IMR-90 (cell line): ENCODE data around the gene STOM. TPM values are rescaled to one million over a fixed set of nuclear protein-coding genes. Genes with fewer than 3 reads are reported as not detected.

Experiments
- ATAC-seq: fragments of 200-7000 bp; cut with Tn5 transposase; 2 replicates; pipeline ENCODE4 v1.9.1; 2020; ENCODE audit warnings: low read depth, mild to moderate bottlenecking, moderate library complexity
- BruUV-seq: library from RNA; stranded (reverse); fragments of 400-500 nt; replicated peaks from 2 replicates; lab custom pipeline; 2021; lab: Mats Ljungman, UMichigan
- CTCF ChIA-PET: fragments of 300-600 bp; formaldehyde crosslinking; extraction: SDS; loops from one replicate; lab custom pipeline; 2021; ENCODE audit warnings: antibody characterized with exemption; lab: Yijun Ruan, JAX
- POLR2A ChIA-PET: fragments of 300-600 bp; sonication (Branson Sonifier 250); formaldehyde crosslinking; loops from one replicate; lab custom pipeline; 2022; ENCODE audit warnings: antibody characterized with exemption; ENCODE audit not compliant: unreplicated experiment; lab: Charles Lee
- DNase-seq: peaks from one replicate; pipeline ENCODE4 v3.0.0; 2013
- H2AFZ ChIP-seq: replicated peaks from 2 replicates; pipeline ENCODE3; 2013; ENCODE audit warnings: low read length, mild to moderate bottlenecking; ENCODE audit not compliant: poor library complexity
- H2AK5ac ChIP-seq: 2 replicates; pipeline ENCODE4 v1.6.1; 2013; ENCODE audit warnings: low read depth, low read length, inconsistent platforms
- H2AK9ac ChIP-seq: replicated peaks from 2 replicates; pipeline ENCODE3; 2013; ENCODE audit warnings: mild to moderate bottlenecking, low read depth, low read length, moderate library complexity; ENCODE audit not compliant: poor library complexity
- H2BK120ac ChIP-seq: 2 replicates; pipeline ENCODE4 v1.6.1; 2013; ENCODE audit warnings: low read depth, low read length, inconsistent platforms
- H2BK15ac ChIP-seq: 3 replicates; pipeline ENCODE4 v1.6.1; 2013; ENCODE audit warnings: low read depth, low read length, inconsistent platforms
- H2BK20ac ChIP-seq: 2 replicates; pipeline ENCODE4 v1.6.1; 2013; ENCODE audit warnings: low read depth, mild to moderate bottlenecking, inconsistent platforms, low read length, moderate library complexity
- H2BK5ac ChIP-seq: 2 replicates; pipeline ENCODE4 v1.6.1; 2013; ENCODE audit warnings: mild to moderate bottlenecking, low read depth, low read length, inconsistent platforms; ENCODE audit not compliant: poor library complexity, severe bottlenecking
- H3K14ac ChIP-seq: replicated peaks from 2 replicates; pipeline ENCODE4 v1.6.1; 2013; ENCODE audit warnings: low read depth, low read length, inconsistent platforms
- H3K18ac ChIP-seq: 2 replicates; pipeline ENCODE4 v1.6.1; 2013; ENCODE audit warnings: low read depth, low read length, control low read depth
- H3K23ac ChIP-seq: 2 replicates; pipeline ENCODE4 v1.6.1; 2013; ENCODE audit warnings: low read depth, low read length, inconsistent platforms
- H3K27ac ChIP-seq: 2 replicates; pipeline ENCODE4 v1.5.1; 2013; ENCODE audit warnings: mild to moderate bottlenecking, control low read depth, low read length; ENCODE audit not compliant: insufficient read depth
- H3K27me3 ChIP-seq: 2 replicates; pipeline ENCODE4 v1.6.1; 2013; ENCODE audit warnings: low read length; ENCODE audit not compliant: control insufficient read depth, insufficient read depth
- H3K36me3 ChIP-seq: 2 replicates; pipeline ENCODE4 v1.6.1; 2013; ENCODE audit warnings: low read length, mixed read lengths; ENCODE audit not compliant: control insufficient read depth, insufficient read depth
- H3K4ac ChIP-seq: 2 replicates; pipeline ENCODE4 v1.6.1; 2013; ENCODE audit warnings: low read depth, low read length, inconsistent platforms
- H3K4me1 ChIP-seq: 2 replicates; pipeline ENCODE4 v1.6.1; 2013; ENCODE audit warnings: low read length, mixed read lengths; ENCODE audit not compliant: control insufficient read depth, insufficient read depth
- H3K4me2 ChIP-seq: 2 replicates; pipeline ENCODE4 v1.6.1; 2013; ENCODE audit warnings: low read depth, mild to moderate bottlenecking, control low read depth, low read length, moderate library complexity
- H3K4me3 ChIP-seq: 2 replicates; pipeline ENCODE4 v1.5.1; 2013; ENCODE audit warnings: low read depth, mild to moderate bottlenecking, control low read depth, low read length, moderate library complexity; ENCODE audit not compliant: insufficient read depth
- H3K56ac ChIP-seq: 2 replicates; pipeline ENCODE4 v1.6.1; 2013; ENCODE audit warnings: low read length, inconsistent platforms; ENCODE audit not compliant: insufficient read depth; ENCODE audit errors: extremely low read depth
- H3K79me1 ChIP-seq, 2 experiments: 2 replicates each; pipeline ENCODE4 v1.6.1; 2013; ENCODE audit warnings: low read length in 2 of 2, inconsistent platforms in 1 of 2, low read depth in 1 of 2
- H3K9ac ChIP-seq: 2 replicates; pipeline ENCODE4 v1.6.1; 2013; ENCODE audit warnings: low read depth, low read length, control low read depth
- H3K9me1 ChIP-seq: 2 replicates; pipeline ENCODE4 v1.6.1; 2013; ENCODE audit warnings: low read length, inconsistent platforms; ENCODE audit not compliant: insufficient read depth
- H3K9me3 ChIP-seq: 2 replicates; pipeline ENCODE4 v1.6.1; 2013; ENCODE audit warnings: low read length; ENCODE audit not compliant: control insufficient read depth, insufficient read depth
- H4K20me1 ChIP-seq: 2 replicates; pipeline ENCODE4 v1.6.1; 2013; ENCODE audit warnings: low read length, inconsistent platforms; ENCODE audit not compliant: insufficient read depth
- H4K5ac ChIP-seq: 2 replicates; pipeline ENCODE4 v1.6.1; 2013; ENCODE audit warnings: mild to moderate bottlenecking, low read depth, low read length, control low read depth
- H4K8ac ChIP-seq, 2 experiments: 2 replicates each; pipeline ENCODE4 v1.6.1; 2013; ENCODE audit warnings: low read depth in 2 of 2, low read length in 2 of 2, control low read depth in 1 of 2, inconsistent platforms in 1 of 2
- H4K91ac ChIP-seq: 2 replicates; pipeline ENCODE4 v1.6.1; 2013; ENCODE audit warnings: low read depth, low read length, inconsistent platforms; ENCODE audit not compliant: insufficient read depth
- WGBS, 2 experiments: methylation state at CpG; one replicate each; pipeline versions ENCODE4 v1.1.5 to v1.1.7; 2013; ENCODE audit warnings: missing lambda C conversion rate in 2 of 2; ENCODE audit not compliant: insufficient read length in 1 of 2; ENCODE audit errors: extremely low coverage in 2 of 2; 5-methylcytosine and 5-hydroxymethylcytosine counted together
- dilution Hi-C: fragments of 300-500 bp; cut with HindIII; formaldehyde crosslinking; loops from one replicate; pipeline ENCODE4 v1.14.3; 2018; ENCODE audit warnings: low sequenced_read_pairs; ENCODE audit not compliant: unreplicated experiment
- in situ Hi-C: fragments of 300-500 bp; cut with MboI; formaldehyde crosslinking; loops from 3 replicates; pipeline ENCODE4 v1.14.3; 2019; ENCODE audit warnings: low sequenced_read_pairs, inconsistent platforms, mixed read lengths
- intact Hi-C: fragments of 100-400 bp; cut with micrococcal nuclease; formaldehyde crosslinking; loops from 2 replicates; pipeline ENCODE4 v1.10.0; 2022
- polyA plus RNA-seq, 3 experiments: library from polyadenylated mRNA; depleted of rRNA; stranded (reverse); fragments of >200 nt; gene quantifications; 2 replicates each; pipeline ENCODE4 v1.2.3, GENCODE V29; 2012; ENCODE audit warnings: low replicate concordance in 1 of 3
- total RNA-seq: library from RNA; depleted of rRNA; stranded (reverse); fragments of >200 nt; gene quantifications from 2 replicates; pipeline ENCODE4 v1.2.3, GENCODE V29; 2012
- TF ChIP-seq, protein P1 (sequence below): fragments of 150-350 bp; IDR thresholded peaks from 2 replicates; pipeline ENCODE4 v1.6.1; 2016; ENCODE audit warnings: low read depth, mild to moderate bottlenecking, low read length, moderate library complexity, borderline replicate concordance

STOM gene
- total and polyA plus RNA-seq, 2 of the 4 experiments (the other 2 are of a cell fraction), result 78.4 to 84.8 TPM

DNA sequence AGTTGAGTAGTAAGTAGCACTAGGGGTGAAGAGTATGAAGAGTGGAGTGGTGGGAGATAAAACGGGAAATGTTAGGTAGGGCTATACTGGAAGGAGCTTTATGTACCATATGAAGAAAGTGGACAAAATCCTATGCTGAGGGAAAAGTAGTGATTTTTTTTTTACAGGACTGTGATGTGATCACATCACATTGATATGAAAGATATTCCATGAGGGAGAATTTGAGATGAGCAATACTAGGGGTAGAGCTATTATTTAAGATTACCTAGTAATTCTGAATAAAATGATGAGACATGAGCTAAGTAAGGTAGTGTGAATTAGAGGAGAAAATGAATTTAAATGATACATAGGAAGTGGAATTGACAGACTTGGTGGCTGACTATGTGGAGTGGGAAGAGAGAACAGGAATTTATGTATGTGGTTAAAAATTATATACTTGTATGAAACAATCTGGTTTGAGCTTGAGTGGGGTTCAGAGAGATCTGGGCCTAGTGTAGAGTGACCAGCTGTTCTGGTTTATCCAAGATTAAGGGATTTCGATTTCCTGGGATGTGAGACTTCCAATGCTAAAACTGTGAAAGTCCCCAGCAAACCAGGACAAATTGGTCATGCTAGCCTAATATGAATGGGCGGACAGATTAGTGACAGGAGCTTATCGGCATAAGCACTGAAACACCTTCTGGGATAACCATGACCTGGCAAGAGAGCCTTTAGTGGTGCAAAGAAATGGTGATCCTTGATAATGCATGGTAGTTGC is 29.3 kb upstream of the STOM start:
- H3K4me1 ChIP-seq, result peaks cover 11% of the 10 kb centered on the region
- H2BK5ac ChIP-seq, result peak overlapping the region; percentile 98
- H3K36me3 ChIP-seq, result no peaks in the 10 kb centered on the region
- H3K56ac ChIP-seq, result peak overlapping the region; percentile 88
- peak overlapping the region; percentile 67; the same call in 1 of the 2 replicates for H3K27ac ChIP-seq
- H3K9me3 ChIP-seq, result peaks cover 4% of the 10 kb centered on the region
- peak overlapping the region; percentile 81 to 89 for H4K8ac ChIP-seq
- peak overlapping the region; percentile 95 for H2BK120ac ChIP-seq
- H3K23ac ChIP-seq, result peak overlapping the region; percentile 81
- peak overlapping the region; percentile 91 for H2BK15ac ChIP-seq
- H3K27me3 ChIP-seq, result no peaks in the 10 kb centered on the region
- H2BK20ac ChIP-seq, result peak overlapping the region; percentile 92
- peak overlapping the region; percentile 51 for H2AK9ac ChIP-seq
- H3K9ac ChIP-seq, result peak overlapping the region; percentile 46; the same call in 1 of the 2 replicates
- dilution Hi-C loops, result no loop called here
- H3K18ac ChIP-seq, result peak overlapping the region; percentile 80
- H3K4ac ChIP-seq, result peak overlapping the region; percentile 90
- H3K4me2 ChIP-seq, result peak overlapping the region; percentile 31; the same call in 1 of the 2 replicates
- TF ChIP-seq, protein P1, sequence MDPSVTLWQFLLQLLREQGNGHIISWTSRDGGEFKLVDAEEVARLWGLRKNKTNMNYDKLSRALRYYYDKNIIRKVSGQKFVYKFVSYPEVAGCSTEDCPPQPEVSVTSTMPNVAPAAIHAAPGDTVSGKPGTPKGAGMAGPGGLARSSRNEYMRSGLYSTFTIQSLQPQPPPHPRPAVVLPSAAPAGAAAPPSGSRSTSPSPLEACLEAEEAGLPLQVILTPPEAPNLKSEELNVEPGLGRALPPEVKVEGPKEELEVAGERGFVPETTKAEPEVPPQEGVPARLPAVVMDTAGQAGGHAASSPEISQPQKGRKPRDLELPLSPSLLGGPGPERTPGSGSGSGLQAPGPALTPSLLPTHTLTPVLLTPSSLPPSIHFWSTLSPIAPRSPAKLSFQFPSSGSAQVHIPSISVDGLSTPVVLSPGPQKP, result no peak
- 96 to 100% methylated on average over 1 to 3 of the region's 4 CpGs for WGBS, 2 experiments
- H2AK5ac ChIP-seq, result peak overlapping the region; percentile 87
- in situ Hi-C loops, result loop anchor here (5.0 to 25.0 kb wide), 4 partner anchors 77 to 637 kb away; no protein-coding TSS in a partner anchor
- DNase-seq, result peak; percentile 51
- peak overlapping the region; percentile 91 for H4K91ac ChIP-seq
- no peak for ATAC-seq
- 0 out of 4 replicates have a peak, but pooled peaks cover 0 to 3% of the 10 kb centered on the region in 2 experiments for H3K79me1 ChIP-seq
- H4K5ac ChIP-seq, result peak overlapping the region; percentile 91; the same call in 1 of the 2 replicates
- ChIA-PET POLR2A (interaction anchor here (0.6 to 0.7 kb wide), 3 partner anchors 14 to 100 kb away, joined by 4 read pairs; no protein-coding TSS in a partner anchor), CTCF (interaction anchor here (0.6 to 3.4 kb wide), 7 partner anchors 23 to 373 kb away, joined by 3 to 26 read pairs (median 4); partner anchors contain the start of gene GSN)
- H3K9me1 ChIP-seq, result peaks cover 3% of the 10 kb centered on the region; the same call in 1 of the 2 replicates
- H3K4me3 ChIP-seq, result no peak overlapping the region
- no peaks in the 10 kb centered on the region for H4K20me1 ChIP-seq
- intact Hi-C loops, result loop anchor here (2.0 kb wide), 1 partner anchor 49 kb away; no protein-coding TSS in a partner anchor
- peak overlapping the region; percentile 87 for H3K14ac ChIP-seq
- H2AFZ ChIP-seq, result no peak overlapping the region
- BruUV-seq, result no TSS peak
